Activated T-cell treated with anti-CD3 and anti-CD28 coated beads, Interleukin-2, amount 50 U/mL, for 48 hours (primary cell): ENCODE data around the gene DCUN1D1.
"Not testable (repeated sequence)": the region's sequence is repeated elsewhere in the genome, so short reads cannot be mapped to it uniquely, and the experiment has no call there.

Experiments
- DNase-seq, 2 experiments: peaks; one replicate each; pipeline ENCODE4 v3.0.0-alpha.2; 2020

DCUN1D1 gene

GRCh38 chr3:182980204-182981037 lies at the start of gene DCUN1D1:
Gene DCUN1D1 (minus strand): TSS chr3:182980538. CDS start chr3:182980489, 49 bp downstream.
- peak; percentile 88 to 91 for DNase-seq

DNA sequence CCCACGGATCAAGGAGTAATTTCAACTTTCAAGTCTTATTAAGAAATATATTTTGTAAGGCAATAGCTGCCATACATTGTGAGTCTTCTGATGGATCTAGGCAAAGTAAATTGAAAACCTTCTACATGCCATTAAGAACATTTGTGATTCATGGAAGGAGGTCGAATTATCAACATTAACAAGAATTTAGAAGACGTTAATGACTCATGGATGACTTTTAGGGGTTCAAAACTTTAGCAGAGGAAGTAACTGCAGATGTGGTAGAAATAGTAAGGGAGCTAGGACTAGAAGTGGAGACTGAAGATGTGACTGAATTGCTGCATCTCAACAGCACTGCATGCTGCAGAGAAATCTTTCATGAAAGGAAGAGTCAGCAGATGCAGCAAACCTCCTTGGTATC lies 48.1 kb upstream of the DCUN1D1 start:
- DNase-seq, result no peak

DNA sequence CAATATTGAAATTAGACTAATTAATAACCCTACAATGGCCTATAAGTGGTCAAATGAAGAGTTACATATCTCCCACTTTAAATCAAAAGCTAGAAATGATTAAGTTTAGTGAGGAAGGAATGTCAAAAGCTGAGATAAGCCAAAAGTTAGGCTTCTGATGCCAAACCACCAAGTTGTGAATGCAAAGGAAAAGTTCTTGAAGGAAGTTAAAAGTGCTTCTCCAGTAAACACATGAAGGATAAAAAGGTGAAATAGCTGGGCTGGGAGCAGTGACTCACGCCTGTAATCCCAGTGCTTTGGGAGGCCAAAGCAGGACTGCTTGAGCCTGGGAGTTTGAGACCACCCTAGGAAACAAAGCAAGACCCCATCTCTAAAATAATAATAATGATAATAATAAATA lies 46.9 kb upstream of the DCUN1D1 start:
- DNase-seq, result no peak

DNA sequence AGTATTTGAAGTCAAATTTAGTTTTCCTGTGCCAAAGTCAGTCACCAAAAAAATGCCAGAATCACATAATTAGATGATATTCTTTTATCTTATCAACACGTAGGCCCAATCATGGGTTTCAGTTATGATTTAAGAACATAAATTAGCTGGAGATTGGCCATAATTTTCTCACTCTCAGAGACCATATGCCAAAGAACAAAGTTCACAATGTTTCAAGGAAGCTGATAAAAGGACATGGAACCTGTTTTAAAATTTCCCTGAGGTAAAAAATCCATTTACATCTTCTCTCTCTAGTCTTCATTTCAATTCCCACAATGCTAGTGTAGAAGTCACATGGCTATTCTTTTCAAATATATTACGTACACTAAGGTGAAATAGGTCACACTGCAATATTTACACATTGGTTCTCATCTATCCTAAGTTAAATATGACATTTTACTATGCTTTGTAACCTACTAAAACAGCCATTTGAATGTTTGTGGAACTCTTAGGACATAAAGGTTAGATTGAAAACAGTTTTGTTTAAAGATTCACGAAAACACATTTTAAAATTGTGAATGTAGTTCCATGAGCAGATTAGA lies 42.7 kb upstream of the DCUN1D1 start:
- DNase-seq, result no peak

- no peak for DNase-seq
Measured at GRCh38 chr3:183018421-183019192, 38.3 kb upstream of the DCUN1D1 start.

- no peak for DNase-seq
Measured at GRCh38 chr3:183015185-183015584, 34.8 kb upstream of the DCUN1D1 start.

GRCh38 chr3:183013856-183014255 lies 33.5 kb upstream of the DCUN1D1 start:
- no peak for DNase-seq

DNA sequence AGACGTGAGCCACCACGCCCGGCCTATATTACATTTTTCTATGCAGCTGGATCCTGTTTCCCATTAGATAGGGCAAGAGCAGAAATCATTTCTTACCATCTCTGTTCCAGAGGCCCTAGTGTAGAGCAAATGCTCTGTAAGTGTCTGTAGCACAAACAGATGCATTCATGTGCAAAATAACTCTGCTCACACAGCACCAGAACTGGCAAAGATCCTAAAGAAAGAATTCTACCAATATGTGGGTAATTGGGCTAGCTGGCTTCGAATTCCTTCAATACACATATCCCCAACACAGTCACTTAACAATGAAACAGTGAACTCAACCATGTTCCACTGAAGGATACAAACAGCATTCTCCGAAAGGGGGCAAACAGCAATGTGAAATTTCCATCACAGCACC lies 32.7 kb upstream of the DCUN1D1 start:
- DNase-seq, result no peak

DNA sequence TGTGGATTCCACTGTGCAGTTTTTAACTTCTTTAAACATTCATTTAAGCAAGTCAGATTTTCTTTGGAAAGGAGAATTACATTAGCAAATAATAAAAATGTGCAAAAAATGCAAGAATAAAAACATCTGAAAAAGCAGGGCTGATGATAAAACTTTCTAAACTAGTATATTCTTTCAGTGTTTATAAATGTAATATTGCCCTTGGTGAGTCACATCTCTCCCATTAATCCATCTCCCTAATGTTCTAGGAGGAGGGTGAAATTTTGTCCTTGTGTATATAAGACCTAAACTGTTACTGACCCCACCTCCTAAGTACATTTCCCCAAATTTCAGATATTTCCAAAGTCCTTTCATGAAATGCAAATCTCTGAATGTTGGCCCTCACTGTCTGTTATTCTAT lies 28.5 kb upstream of the DCUN1D1 start:
- DNase-seq, result no peak

GRCh38 chr3:183008303-183008702 lies 28.0 kb upstream of the DCUN1D1 start:
- DNase-seq, result no peak

GRCh38 chr3:183006396-183007002 lies 26.2 kb upstream of the DCUN1D1 start:
- no peak for DNase-seq

DNA sequence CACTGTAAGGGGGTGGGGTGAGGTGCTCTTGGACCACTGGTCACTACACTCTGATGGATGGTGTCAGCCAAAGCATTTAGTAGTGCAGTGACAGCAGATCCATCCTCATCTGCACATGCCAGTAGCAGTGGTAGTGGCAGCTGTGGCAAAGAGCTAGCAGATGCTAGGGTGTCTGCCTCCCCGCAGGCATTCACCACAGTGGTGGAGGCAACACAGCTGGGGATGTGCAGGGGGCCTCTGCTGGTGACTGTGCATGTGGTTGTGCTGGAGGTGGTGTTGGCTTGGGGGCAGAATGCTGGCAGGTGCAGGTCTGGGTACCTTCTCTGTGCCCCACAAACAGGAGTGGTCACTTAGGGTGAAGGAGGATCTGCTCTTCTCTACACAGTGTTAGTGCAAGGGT lies 19.4 kb upstream of the DCUN1D1 start:
- no peak for DNase-seq

GRCh38 chr3:182993486-182994201 lies 13.3 kb upstream of the DCUN1D1 start:
- not testable (repeated sequence) for DNase-seq

DNA sequence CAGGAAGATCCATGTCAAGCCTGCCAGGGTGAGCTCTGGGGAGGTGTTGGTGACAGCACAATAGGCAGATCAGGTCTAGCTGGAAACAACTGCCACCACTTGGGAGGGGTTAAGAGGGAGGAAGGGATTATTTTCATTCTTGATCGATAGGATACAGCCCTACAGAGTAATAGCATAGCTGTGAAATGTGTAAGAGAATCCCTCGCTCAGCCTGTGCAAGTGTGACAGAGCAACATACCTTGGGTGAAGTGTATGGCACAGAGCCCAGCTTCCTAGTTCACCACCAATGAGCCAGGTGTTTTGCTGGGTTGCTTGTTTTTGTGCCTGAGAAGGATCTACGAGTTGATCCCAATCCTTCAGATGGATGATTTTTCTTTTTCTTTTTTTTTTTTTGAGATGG lies 9.2 kb upstream of the DCUN1D1 start:
- DNase-seq, result no peak

DNA sequence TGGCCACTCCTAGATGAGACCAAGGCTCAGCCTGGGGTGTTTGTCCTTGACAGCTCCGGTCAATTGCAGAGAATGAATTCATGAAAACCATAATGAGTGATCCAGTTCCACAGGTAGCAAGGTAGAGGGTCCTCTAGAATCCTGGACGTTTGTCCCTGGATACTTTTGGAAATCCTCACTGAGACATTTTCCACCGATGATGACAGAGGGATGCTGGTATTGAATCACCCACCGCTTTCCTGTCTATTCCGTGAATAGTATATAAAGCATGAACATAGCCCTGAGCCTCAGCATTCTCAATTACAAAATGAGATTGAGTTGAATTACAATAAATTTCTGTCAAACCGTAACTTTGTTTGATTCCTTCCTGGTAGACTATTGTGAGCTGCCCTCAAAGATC lies 5.7 kb upstream of the DCUN1D1 start:
- DNase-seq, result no peak

GRCh38 chr3:182983876-182984275 lies 3.5 kb upstream of the DCUN1D1 start:
- DNase-seq, result no peak

DNA sequence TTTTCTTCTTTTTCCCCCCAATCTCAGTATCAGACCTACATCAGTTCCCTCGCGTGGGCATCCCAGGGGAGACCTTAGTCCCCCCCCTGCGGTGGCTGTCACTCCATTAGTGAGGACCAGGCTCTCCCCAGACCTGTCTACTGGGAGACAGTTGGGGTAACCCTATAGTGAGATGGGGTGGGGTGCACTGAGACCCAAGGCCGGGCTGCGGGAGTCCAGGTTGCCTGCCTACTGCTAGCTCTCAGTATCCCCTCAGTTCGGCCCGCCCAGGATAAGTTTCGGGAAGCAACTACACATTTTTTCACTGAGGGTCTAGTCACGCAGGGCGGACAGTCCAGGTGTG lies 671 bp upstream of the DCUN1D1 start:
- no peak for DNase-seq

DNA sequence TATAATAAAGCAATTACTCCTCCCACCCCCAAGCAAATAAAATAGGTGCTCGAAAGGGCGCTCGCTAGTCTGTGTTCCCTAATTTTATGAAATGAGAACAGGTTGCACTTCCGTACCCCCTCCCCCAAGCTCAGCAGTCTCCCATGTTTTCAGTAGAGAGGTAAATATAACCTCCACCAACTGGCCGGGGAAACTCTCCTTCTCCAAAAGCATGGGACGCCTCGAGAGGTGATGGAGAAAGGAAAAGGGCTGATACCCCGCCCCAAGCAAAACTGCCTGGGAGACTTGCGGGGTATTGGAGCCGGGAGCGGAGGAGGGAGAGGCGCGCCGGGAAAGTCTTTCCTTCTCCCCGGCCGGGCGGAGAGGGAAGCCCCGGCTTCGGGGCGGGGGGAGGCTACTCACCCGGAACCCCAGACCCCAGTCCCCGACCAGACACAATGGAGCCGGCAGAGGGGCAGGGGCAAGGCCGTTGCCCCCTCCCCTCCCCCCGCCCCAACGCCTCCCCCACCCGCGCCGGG lies 605 bp downstream of the DCUN1D1 start:
- DNase-seq, result peak; percentile 46 to 49

DNA sequence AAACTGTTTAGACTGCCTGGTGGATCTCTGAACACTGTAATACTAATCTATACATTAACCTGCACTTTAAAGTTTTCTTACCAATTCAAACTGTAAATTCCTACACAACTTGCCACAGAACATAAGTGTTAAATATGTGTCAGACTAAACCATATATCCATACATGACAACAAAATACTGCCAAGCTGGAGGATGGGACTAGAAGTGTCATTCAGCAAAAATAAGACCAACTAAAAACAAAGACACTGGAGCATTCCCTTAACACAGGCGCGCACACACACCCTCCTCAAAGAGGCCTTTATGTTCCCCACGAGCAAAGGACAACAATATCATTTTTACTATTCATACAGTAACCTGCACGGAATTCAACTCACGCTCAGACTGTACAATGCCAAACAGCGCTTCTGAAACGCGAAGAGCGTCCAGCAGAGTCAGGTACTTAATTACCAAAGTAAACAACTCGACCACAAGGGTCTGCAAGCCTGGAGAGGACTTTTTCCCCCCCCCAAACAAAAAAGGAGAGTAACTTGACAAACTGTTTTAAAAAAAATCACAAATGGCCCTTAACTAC lies 1.1 kb downstream of the DCUN1D1 start:
- DNase-seq, result no peak

- DNase-seq, result no peak
Measured at GRCh38 chr3:182978387-182978786, 2.0 kb downstream of the DCUN1D1 start.

GRCh38 chr3:182973047-182973446 lies 7.3 kb downstream of the DCUN1D1 start:
- no peak for DNase-seq

DNA sequence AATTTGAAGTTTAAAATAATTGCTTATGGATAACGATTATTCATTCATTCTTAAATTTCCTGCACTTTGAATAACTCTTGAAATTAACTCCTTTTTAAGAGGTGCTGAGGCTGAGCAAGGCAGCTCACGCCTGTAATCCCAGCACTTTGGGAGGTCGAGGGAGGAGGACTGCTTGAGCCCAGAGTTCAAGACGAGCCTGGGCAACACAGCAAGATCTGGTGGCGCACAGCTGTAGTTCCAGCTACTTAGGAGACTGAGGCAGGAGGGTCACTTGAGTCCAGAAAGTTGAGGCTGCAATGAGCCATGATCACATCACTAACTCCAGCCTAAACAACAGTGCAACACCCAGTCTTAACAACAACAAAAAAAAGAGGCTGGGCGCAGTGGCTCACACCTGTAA lies 8.0 kb downstream of the DCUN1D1 start:
- no peak for DNase-seq
